Measurements from ENCODE around the gene GMDS.

GMDS gene

DNA sequence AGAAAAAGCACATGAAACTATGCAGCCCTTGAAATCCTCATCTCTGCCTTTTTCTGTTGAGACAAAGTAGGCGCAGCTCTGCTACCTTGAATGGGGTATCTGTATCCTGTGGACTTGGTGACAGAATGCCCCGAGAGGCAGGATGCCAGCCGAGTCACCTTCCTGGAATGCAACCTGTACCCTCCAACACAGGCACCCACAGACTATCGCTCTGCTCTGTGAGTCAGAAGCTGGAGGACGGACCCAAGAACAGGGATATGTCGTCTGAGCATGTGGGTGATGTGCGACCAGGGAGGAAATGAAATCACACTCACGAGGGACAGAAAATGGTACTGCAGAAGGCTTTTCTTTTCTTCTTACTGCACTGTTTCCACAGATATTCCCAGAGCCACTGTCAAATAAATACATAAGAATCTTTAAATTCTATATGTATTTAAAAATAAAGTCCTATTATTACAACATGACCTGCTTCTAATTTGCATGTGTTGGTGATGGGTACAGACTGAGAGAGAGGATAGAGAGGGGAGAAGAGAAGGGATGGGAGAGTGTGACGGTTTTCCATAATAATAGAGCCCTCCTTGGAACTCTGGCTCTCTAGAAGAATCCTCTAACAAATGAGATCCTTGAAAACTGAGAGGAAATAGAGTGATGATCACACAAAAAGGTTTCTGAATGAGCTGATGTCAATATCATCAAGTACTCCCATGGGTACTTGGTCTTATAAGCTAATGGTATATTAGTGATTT is 327.6 kb downstream of the GMDS start:
- no peak for DNase-seq

- DNase-seq = no peak
These were observed 328.9 kb downstream of the GMDS start for GRCh38 chr6:1916334-1917070.

- no peak for DNase-seq
These were observed 330.2 kb downstream of the GMDS start for GRCh38 chr6:1915226-1915625.

- peak; percentile 15 for DNase-seq
These were observed 331.8 kb downstream of the GMDS start for GRCh38 chr6:1913577-1913976.

DNA sequence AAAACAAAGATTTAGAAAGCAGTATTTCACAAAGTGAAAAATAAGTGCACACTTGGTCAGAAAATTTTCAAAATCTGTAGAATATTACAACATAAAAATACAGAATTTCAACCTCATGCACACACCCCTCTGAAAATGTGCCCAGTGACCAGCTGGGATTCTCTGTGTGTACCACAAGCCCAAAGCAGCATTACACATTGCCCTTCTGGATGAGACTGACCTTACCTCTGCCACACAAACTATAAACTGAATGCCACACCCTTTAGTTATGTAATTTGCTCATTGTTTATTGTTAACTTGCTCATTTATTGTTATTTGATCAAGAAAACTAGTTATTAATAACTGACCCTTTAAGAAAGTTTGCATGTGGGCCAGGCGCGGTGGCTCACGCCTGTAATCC is 332.7 kb downstream of the GMDS start:
- DNase-seq = no peak

DNA sequence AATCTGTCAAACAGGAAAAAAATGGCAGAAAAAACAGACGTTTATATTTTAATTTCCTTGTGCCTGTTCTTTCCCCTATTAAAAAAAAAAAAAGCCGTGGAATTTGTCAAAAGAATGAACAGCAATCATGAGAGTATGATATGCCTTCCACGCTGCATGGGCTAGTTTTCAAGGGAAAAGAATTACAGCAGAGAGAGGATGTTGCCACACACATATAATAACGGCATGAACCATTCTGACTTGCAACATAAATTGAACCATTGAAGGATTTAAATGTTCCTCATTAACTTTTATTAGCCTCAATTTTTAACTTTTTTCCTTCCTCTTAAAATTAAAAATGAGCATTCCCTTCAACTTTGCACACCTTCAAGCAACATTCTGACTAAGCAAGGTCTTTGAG is 333.9 kb downstream of the GMDS start:
- DNase-seq = no peak

DNA sequence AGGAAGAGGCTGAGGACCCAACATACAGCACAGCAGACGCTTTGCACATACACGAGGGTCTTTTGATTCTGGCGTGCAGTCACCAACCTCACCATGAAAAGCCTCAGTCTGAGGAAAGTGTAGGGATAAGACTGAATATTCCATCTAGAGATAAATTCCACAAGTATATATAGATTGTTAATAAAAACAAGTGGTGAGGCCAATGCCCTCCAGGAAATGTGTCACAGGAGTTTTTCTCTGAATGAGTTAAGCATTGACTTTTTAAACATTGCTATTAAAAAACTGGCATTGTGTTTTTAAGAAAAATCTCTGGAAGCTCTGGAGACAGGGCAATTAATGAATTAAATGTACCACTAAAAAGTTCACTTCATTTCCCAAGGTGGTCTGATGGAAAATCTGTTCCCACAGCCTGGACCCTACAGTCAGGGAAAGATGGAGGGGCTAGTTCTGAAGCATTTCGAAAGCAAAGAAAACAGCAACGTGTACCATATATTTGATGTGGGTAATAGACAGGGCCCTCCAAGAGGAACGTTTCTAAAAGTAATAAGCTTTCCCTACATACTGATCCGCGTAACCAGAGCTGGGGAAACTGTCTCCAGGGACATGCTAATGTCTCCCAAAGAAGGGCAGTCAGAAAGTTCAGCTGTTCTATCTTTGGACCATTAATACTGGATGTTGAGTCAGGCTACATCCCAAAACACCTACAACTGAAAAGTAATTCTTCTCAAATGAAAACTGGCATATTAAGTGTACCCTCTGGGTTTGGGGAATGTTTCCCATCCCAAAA is 334.6 kb downstream of the GMDS start:
- DNase-seq = no peak

DNA sequence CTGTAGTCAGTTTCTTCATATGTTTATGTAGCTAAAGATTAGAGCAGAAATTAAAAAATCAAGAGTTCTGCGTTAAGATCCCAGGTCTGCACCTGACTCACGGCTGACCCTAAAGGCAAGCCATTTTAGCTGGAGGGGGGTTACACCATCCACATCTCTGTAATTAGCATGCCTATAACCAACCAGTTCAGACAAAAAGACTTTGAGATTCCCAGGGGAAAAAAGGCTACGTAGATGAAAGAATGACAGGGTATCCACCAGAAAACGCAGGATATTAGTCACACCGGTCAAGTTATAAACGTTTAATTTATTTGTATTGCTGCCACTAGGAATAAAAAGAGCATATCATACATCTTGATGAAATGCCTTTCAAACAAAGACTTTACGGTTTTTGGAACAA is 336.6 kb downstream of the GMDS start:
- no peak for DNase-seq

DNA sequence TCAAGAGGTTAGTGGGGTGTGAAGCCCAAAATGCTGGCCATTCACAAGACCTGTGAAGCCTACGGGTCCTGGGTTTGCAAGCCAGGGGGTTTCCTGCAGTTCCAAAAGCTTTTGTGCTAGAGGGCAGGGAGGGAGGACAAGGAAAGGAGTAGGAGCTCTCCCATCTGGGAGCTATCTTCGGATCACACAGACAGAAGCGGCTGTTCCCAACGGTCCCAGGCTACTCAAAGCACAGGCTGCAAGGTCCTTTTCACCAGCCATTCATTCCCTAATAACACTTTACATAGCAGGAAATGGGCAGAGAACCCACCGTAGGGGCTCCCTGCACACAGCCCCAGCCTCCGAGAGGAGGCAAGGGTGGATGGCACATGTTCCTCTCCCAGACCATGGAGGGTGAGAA is 338.8 kb downstream of the GMDS start:
- DNase-seq = no peak

GRCh38 chr6:1906014-1906413 is 339.4 kb downstream of the GMDS start:
- DNase-seq = no peak

DNA sequence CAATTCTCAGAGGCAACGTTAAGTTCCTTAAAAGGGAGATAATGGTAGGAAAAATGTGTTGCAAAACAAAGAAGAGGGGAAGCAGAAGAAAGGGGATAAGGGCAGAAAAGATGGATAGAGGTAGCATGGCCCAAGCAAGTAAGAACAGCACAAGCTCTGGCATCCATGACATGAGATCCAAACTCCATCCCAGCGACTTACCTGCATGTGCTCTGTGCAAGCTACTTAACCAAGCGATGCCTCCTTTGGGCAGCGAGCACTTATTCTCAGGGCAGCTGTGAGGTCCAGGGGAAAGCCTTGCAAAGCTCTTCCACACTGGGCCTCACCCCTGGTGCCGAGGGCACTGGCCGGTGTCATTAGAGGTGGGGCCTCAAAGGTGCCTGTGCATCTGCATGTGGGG is 340.5 kb downstream of the GMDS start:
- DNase-seq = no peak

GRCh38 chr6:1904466-1904799 is 341.0 kb downstream of the GMDS start:
- DNase-seq = no peak

DNA sequence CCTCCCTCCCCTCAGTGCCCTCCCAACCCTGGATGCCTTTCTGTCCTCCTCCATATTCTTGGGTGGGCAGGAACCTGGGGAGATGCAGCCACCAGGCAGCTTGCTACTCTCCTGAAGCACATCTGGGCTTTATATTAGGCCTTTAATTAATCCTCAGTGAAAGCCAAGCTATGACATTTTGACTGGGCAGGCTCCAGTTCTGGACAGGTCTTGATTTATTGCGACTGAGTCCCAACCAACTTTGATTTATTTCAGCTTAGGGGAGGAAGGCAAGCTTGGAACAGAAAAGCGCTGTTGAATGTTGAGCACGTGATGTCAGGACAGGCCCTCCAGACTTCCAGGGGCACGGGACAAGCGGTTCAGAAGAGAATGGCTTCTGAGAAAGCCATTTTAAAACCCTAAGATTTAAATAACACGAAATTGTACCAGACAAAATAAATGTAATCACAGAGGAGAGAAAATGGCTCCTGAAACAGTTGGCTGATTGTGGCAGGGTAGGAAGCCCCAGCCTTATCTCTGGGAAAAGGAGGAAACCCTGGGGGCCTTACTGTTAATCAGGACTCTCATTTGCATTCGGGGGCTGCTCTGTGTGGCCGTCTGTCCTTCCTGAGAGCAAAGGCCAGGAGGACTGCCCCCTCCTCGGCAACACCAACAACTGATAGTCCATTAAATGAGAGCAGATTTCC is 341.5 kb downstream of the GMDS start:
- no peak for DNase-seq

DNA sequence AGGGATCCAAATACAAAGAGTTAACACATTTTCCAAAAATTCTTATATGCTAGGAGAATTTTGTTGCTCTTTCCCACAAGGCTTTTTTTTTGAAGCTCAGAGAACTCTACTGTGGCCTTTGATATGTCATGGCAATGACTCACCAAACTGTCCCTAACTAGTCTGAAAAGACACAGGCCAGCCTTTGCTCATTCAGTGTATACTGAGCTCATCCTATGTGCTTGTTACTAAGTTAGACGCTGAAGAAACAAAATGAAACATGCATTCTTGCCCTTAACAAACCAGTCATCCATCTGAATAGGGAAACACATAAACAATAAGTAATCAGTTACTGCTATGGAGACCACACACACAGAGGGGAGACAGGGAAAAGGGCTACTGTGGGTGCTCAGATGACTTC is 343.8 kb downstream of the GMDS start:
- no peak for DNase-seq

DNA sequence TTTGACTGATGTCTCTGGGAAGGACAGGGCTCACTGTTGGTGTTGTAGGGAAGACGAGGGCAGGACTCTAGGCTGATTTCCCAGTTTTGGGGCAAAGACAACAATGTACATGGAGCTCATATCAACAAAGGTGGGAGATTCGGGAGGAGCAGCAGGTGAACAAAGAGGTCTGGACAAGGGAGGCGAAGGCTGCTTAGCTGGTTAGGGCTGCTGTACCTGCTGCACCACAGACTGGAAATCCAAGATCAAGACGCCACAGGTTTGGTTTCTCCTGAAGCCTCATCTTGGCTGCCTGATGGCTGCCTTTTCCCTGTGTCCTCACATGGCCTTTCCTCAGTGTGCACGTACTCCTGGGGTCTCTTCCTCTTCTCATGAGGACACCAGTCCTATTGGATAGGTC is 348.5 kb downstream of the GMDS start:
- DNase-seq = no peak

GRCh38 chr6:1895721-1896120 is 349.7 kb downstream of the GMDS start:
- DNase-seq = no peak

DNA sequence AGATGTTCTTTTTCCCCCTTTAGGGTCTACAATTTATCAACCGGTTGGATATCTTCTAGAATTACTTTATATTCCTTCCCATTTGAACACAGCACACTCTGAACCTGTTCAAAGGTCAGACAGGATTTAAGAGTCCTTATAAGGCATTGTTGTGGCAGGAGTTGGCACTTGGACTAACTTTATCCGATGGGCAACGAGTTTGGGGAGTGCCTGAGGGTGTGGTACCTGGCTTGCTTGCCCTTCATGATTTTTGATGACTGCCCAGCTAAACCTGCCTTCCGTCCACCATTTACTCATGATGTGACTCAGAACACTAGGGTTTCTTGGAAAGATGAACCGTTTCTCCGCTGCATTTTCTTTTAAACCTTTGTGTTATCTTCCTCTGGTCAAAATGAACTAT is 350.5 kb downstream of the GMDS start:
- DNase-seq = no peak

DNA sequence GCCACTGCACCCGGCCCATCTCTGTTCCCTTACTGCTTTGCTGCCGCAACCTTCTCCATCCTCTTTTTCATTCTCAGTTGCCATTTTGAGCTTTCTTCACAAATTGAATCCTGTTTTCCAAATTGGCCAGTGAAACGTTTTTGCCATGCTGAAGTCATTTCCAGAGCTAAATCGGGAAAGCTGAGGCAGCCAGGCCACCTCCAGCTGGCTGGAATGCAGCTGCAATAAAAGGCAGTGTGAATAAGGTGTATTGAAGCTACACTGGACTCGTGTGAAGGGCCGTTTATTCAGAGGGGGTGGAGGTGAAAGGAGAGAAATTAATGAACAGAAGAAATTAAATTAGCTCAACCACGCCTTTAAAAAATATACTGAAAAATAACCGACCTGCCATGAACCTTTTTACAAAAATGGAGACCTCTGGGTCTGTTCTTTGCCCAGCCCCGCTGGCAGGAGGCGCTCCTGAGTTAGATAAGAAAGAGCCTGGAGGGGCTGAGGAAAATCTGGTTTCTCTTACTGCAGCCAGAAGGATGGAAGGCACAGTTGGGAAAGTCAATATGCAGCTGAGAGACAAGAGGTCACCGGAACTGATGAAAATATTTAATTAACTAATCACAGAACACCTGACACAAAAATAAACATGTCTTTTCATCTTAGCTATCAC is 351.8 kb downstream of the GMDS start:
- DNase-seq = no peak

GRCh38 chr6:1892716-1893115 is 352.7 kb downstream of the GMDS start:
- DNase-seq = no peak

GRCh38 chr6:1890987-1891386 is 354.4 kb downstream of the GMDS start:
- DNase-seq = no peak

DNA sequence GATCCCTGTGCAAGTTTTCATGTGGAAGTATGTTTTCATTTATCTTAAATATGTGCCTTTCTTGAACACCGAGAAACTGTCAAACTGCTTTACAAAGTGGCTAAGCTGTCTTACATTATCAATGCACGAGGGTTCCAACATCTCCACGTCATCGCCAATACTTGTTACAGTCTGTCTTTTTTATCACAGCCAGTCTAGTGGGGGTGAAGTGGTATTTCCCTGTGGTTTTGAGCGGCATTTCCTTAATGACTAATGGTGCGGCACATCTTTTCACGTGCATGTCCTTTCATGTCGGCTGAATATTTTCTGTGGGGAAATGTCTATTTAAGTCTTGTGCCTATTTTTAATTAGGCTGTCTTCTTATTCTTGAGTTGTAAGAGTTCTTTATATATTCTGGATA is 355.3 kb downstream of the GMDS start:
- no peak for DNase-seq

DNA sequence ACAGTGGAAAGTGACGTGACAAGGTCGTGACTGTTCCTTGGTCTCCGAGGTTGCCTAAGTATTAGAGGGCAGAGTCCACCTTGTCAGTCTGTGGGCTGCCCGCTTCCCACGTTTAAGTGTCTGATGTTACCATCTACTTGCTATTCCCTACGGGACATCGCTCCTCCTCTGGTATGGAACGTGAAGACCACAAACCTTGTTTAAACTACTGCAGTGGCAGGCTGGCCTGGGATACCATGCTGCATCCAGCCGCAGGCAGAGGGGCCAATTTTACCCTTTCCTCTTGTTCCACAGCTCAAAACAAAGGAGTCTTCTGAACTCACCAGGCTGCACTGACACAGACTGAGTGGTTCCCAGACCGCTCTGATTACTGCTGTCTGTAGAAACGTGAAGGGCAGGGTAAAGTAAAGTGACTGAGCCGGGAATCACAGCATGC is 359.8 kb downstream of the GMDS start:
- no peak for DNase-seq

GRCh38 chr6:1884313-1884712 is 361.1 kb downstream of the GMDS start:
- no peak for DNase-seq

Measured in GDM1 (cell line).